H1 (cell line): ENCODE data around the gene P4HB. TPM values are rescaled to one million over a fixed set of nuclear protein-coding genes. Genes with fewer than 3 reads are reported as not detected.

Experiments
- CTCF ChIA-PET: fragments of 300-600 bp; sonication (Branson Sonifier 250); formaldehyde crosslinking; loops from one replicate; lab custom pipeline; 2021; ENCODE audit not compliant: partially characterized antibody; lab: Charles Lee
- POLR2A ChIA-PET: fragments of 300-600 bp; sonication (Branson Sonifier 250); formaldehyde crosslinking; loops from one replicate; lab custom pipeline; 2021; ENCODE audit warnings: inconsistent platforms; ENCODE audit not compliant: partially characterized antibody; lab: Charles Lee
- DNase-seq, 2 experiments: peaks; one replicate each; pipeline versions ENCODE4 v3.0.0 to v3.0.0-alpha.2; 2010 to 2022; ENCODE audit warnings: low spot score in 2 of 2, low read depth in 1 of 2, mixed read lengths in 1 of 2
- FAIRE-seq: peaks from 2 replicates; lab custom pipeline; 2011; peaks lifted over from hg19 to GRCh38; lab: Jason Lieb, UNC
- H2AFZ ChIP-seq: 2 replicates; pipeline ENCODE4 v1.8.1; 2012; ENCODE audit warnings: low read length, inconsistent platforms
- H2AK5ac ChIP-seq: 2 replicates; pipeline ENCODE4 v1.6.1; 2013; ENCODE audit warnings: low read depth, low read length
- H2BK120ac ChIP-seq: replicated peaks from 2 replicates; pipeline ENCODE3; 2013; ENCODE audit warnings: low read depth, low read length, inconsistent platforms
- H2BK12ac ChIP-seq: 2 replicates; pipeline ENCODE4 v1.6.1; 2013; ENCODE audit warnings: low read depth, low read length
- H2BK15ac ChIP-seq: 2 replicates; pipeline ENCODE4 v1.6.1; 2013; ENCODE audit warnings: low read length
- H2BK20ac ChIP-seq: 2 replicates; pipeline ENCODE4 v1.6.1; 2013; ENCODE audit warnings: low read length
- H2BK5ac ChIP-seq: 2 replicates; pipeline ENCODE4 v1.6.1; 2013; ENCODE audit warnings: low read depth, low read length
- H3K14ac ChIP-seq: 2 replicates; pipeline ENCODE4 v1.6.1; 2013; ENCODE audit warnings: inconsistent platforms; ENCODE audit not compliant: insufficient read length
- H3K18ac ChIP-seq: 2 replicates; pipeline ENCODE4 v1.6.1; 2013; ENCODE audit warnings: low read length; ENCODE audit errors: extremely low read depth
- H3K23ac ChIP-seq: 2 replicates; pipeline ENCODE4 v1.6.1; 2013; ENCODE audit warnings: inconsistent platforms; ENCODE audit not compliant: insufficient read length
- H3K23me2 ChIP-seq: 2 replicates; pipeline ENCODE4 v1.6.1; 2013; ENCODE audit warnings: low read depth, low read length
- H3K27ac ChIP-seq: 2 replicates; pipeline ENCODE4 v1.6.1; 2011; ENCODE audit warnings: low read depth, low read length, inconsistent platforms
- H3K27me3 ChIP-seq, 4 experiments: replicated peaks in 1 of 4; 1 replicate in 1 of 4; 2 replicates in 3 of 4; pipeline versions ENCODE4 v1.6.1 to v1.8.1; 2011 to 2013; ENCODE audit warnings: low read length in 3 of 4, mild to moderate bottlenecking in 3 of 4, inconsistent platforms in 2 of 4, mixed read lengths in 2 of 4, moderate library complexity in 1 of 4; ENCODE audit not compliant: control insufficient read depth in 3 of 4, insufficient read depth in 3 of 4; ENCODE audit errors: extremely low read depth in 1 of 4
- H3K36me3 ChIP-seq, 4 experiments: 2 replicates each; pipeline versions ENCODE4 v1.6.1 to v1.8.1; 2011 to 2013; ENCODE audit warnings: mild to moderate bottlenecking in 4 of 4, low read length in 3 of 4, moderate library complexity in 2 of 4, control low read depth in 1 of 4, inconsistent platforms in 1 of 4; ENCODE audit not compliant: insufficient read depth in 4 of 4, control insufficient read depth in 2 of 4
- H3K4ac ChIP-seq: replicated peaks from 2 replicates; pipeline ENCODE3; 2013; ENCODE audit warnings: low read length, low read depth, mixed read lengths, inconsistent platforms; ENCODE audit not compliant: insufficient read length
- H3K4me1 ChIP-seq, 4 experiments: replicated peaks in 1 of 4; 1 replicate in 1 of 4; 2 replicates in 3 of 4; pipeline versions ENCODE4 v1.6.1 to v1.8.1; 2011 to 2013; ENCODE audit warnings: low read length in 3 of 4, inconsistent platforms in 2 of 4, mixed read lengths in 1 of 4; ENCODE audit not compliant: insufficient read depth in 4 of 4, control insufficient read depth in 3 of 4
- H3K4me2 ChIP-seq, 2 experiments: 2 replicates each; pipeline versions ENCODE4 v1.6.1 to v1.8.1; 2011 to 2013; ENCODE audit warnings: low read depth in 2 of 2, low read length in 2 of 2, control low read depth in 1 of 2, inconsistent platforms in 1 of 2, mild to moderate bottlenecking in 1 of 2; ENCODE audit not compliant: insufficient read depth in 1 of 2
- H3K4me3 ChIP-seq, 4 experiments: fragments of 200-600, 300-600 bp in 1 of 4; sonication (generic), shearing (Covaris generic), sonication (Bioruptor Twin) in 1 of 4; 2 replicates each; pipeline versions ENCODE4 v1.5.1 to v1.8.1; 2011 to 2016; ENCODE audit warnings: low read length in 4 of 4, low read depth in 3 of 4, control low read depth in 2 of 4, inconsistent platforms in 2 of 4, mild to moderate bottlenecking in 2 of 4, mixed read lengths in 1 of 4, moderate library complexity in 1 of 4; ENCODE audit not compliant: insufficient read depth in 2 of 4; ENCODE audit errors: extremely low read depth in 1 of 4
- H3K56ac ChIP-seq: replicated peaks from 2 replicates; pipeline ENCODE3; 2013; ENCODE audit warnings: low read depth, mild to moderate bottlenecking, mixed read lengths, low read length, inconsistent platforms; ENCODE audit not compliant: insufficient read length
- H3K79me1 ChIP-seq: 2 replicates; pipeline ENCODE4 v1.6.1; 2013; ENCODE audit warnings: low read depth, low read length, control low read depth
- H3K79me2 ChIP-seq, 2 experiments: 2 replicates each; pipeline versions ENCODE4 v1.6.1 to v1.8.1; 2012 to 2013; ENCODE audit warnings: low read length in 2 of 2, mild to moderate bottlenecking in 2 of 2, inconsistent platforms in 1 of 2; ENCODE audit not compliant: insufficient read depth in 2 of 2, control insufficient read depth in 1 of 2
- H3K9ac ChIP-seq, 4 experiments: replicated peaks in 1 of 4; 1 replicate in 1 of 4; 2 replicates in 3 of 4; pipeline versions ENCODE4 v1.6.1 to v1.8.1; 2011 to 2013; ENCODE audit warnings: low read depth in 3 of 4, low read length in 3 of 4, control low read depth in 2 of 4, mild to moderate bottlenecking in 2 of 4, moderate library complexity in 2 of 4, inconsistent platforms in 1 of 4; ENCODE audit errors: extremely low read depth in 1 of 4
- H3K9me3 ChIP-seq, 2 experiments: 2 replicates each; pipeline versions ENCODE4 v1.6.1 to v1.8.1; 2012 to 2013; ENCODE audit warnings: mild to moderate bottlenecking in 2 of 2, moderate library complexity in 2 of 2, control low read depth in 1 of 2, inconsistent platforms in 1 of 2, low read depth in 1 of 2, low read length in 1 of 2, mixed read lengths in 1 of 2; ENCODE audit not compliant: insufficient read depth in 2 of 2
- H4K20me1 ChIP-seq, 2 experiments: replicated peaks in 1 of 2; 2 replicates each; pipeline versions ENCODE3 to v1.8.1; 2011 to 2013; ENCODE audit warnings: inconsistent platforms in 2 of 2, low read length in 2 of 2, mild to moderate bottlenecking in 1 of 2; ENCODE audit not compliant: insufficient read depth in 2 of 2, control insufficient read depth in 1 of 2
- H4K5ac ChIP-seq: 2 replicates; pipeline ENCODE4 v1.6.1; 2013; ENCODE audit warnings: low read length, low read depth, mixed read lengths, inconsistent platforms; ENCODE audit not compliant: insufficient read length
- H4K8ac ChIP-seq: 2 replicates; pipeline ENCODE4 v1.8.0; 2013; ENCODE audit warnings: mild to moderate bottlenecking, moderate library complexity, low read length, inconsistent platforms; ENCODE audit not compliant: insufficient read depth; ENCODE audit errors: extremely low read depth
- H4K91ac ChIP-seq: replicated peaks from 2 replicates; pipeline ENCODE3; 2013; ENCODE audit warnings: low read length, mixed read lengths, inconsistent platforms; ENCODE audit not compliant: insufficient read length
- EZH2 ChIP-seq: fragments of 200-600 bp; sonication (generic); IDR thresholded peaks from 2 replicates; pipeline ENCODE4 v1.7.1; 2012; ENCODE audit warnings: low read depth, mild to moderate bottlenecking, moderate library complexity, low read length, inconsistent platforms; ENCODE audit not compliant: severe bottlenecking
- HDAC6 ChIP-seq: IDR thresholded peaks from one replicate; pipeline ENCODE4 v1.7.1; 2012; ENCODE audit warnings: low read depth, mild to moderate bottlenecking, inconsistent platforms, low read length, moderate library complexity
- ZNF274 ChIP-seq: IDR thresholded peaks from 2 replicates; pipeline ENCODE4 v1.7.0; 2012; ENCODE audit warnings: low read length, borderline replicate concordance; ENCODE audit errors: extremely low read depth
- WGBS, 2 experiments: shearing (Covaris generic) in 1 of 2; methylation state at CpG; one replicate each; pipeline versions ENCODE4 v1.1.6 to v1.1.7; 2013 to 2015; ENCODE audit warnings: low lambda C conversion rate in 2 of 2, mixed read lengths in 2 of 2, inconsistent platforms in 1 of 2, low coverage in 1 of 2, missing lambda C conversion rate in 1 of 2; ENCODE audit not compliant: insufficient replicate concordance in 2 of 2, insufficient coverage in 1 of 2, insufficient read length in 1 of 2; ENCODE audit errors: extremely low coverage in 1 of 2, missing lambda C conversion rate in 1 of 2; 5-methylcytosine and 5-hydroxymethylcytosine counted together
- polyA plus RNA-seq, 7 experiments: library from polyadenylated mRNA; depleted of rRNA in 3 of 7; stranded (reverse) in 5 of 7; unstranded in 2 of 7; fragments of >200 nt in 5 of 7; fragments of 200-250 nt in 2 of 7; gene quantifications; 1 replicate in 5 of 7; 2 replicates in 1 of 7; 4 replicates in 1 of 7; pipeline versions ENCODE4 v1.2.1 to v1.2.3, GENCODE V29; 2011 to 2013; ENCODE audit warnings: missing spikeins in 2 of 7, mixed read lengths in 2 of 7
- total RNA-seq: library from RNA; stranded (reverse); fragmentation: NEBNext Ultra II Directional; extraction: Animal tissue kit (Norgen Biotek cat#: 25700); gene quantifications from 2 replicates; pipeline ENCODE4 v1.2.1, GENCODE V29; 2021

The P4HB gene
- total and polyA plus RNA-seq, 2 of the 8 experiments (the other 6 are each of a cell fraction or from before 2014, with no cell fraction given), result 41.4 to 379 TPM

DNA sequence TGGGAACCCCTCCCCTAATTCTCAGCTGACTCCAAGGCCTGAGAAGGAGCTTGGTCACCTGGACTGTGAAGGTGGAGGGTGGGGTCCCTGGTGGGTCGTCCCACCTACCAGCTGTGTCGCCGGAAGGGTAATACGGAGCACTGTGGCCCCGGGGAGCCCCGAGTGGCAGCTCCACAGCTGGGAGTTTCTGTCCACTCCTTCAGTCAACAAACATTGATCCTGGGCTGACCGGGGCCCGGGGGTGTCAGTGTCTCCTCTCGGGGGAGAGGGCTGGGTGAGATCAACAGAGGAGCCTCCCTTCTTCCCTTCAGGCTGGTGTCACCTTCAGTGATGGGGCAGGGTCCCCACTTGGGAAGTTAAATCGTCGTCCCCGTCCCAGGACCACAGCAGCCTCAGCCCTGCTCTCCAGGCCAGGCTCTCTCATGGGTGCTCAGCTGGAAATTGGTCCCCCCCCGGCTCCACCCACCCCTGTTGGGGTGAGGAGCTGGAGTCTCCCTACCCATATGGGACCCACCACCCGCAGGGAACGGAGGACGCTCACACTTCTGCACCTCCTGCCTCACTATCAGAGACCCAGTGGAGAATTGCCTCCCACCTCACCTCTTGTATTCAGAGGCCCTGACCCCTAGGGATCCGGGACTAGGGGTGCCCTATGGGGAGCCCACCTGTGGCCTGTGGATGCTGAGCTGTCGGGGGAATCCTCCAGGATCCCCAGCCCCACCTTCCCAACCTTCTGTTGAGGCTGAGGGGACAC, 54.5 kb downstream of the P4HB start:
- Histone ChIP-seq H3K23ac (no peak overlapping the region), H3K27me3 (peaks cover 38 to 61% (median 53%) of the 10 kb centered on the region in 4 experiments), H4K5ac (no peak overlapping the region), H3K4me1 (peaks cover 0 to 3% (median 0%) of the 10 kb centered on the region in 4 experiments; a peak in 3 of 7 replicates), H3K56ac (no peak overlapping the region), H3K9ac (no peak overlapping the region), H4K91ac (no peak overlapping the region), H3K4me2 (no peak overlapping the region), H3K4me3 (no peak overlapping the region), H3K4ac (no peak overlapping the region), H3K79me2 (no peaks in the 10 kb centered on the region), H3K36me3 (peaks cover 0 to 10% (median 0%) of the 10 kb centered on the region in 4 experiments; a peak in 1 of 8 replicates), H2AK5ac (no peak overlapping the region), H2BK15ac (no peak overlapping the region), H3K79me1 (no peaks in the 10 kb centered on the region), H4K8ac (peak overlapping the region; percentile 25; the same call in 1 of the 2 replicates), H3K14ac (no peak overlapping the region), H3K18ac (no peak overlapping the region), H2AFZ (no peak overlapping the region), H2BK5ac (no peak overlapping the region), H2BK20ac (no peak overlapping the region), H2BK120ac (no peak overlapping the region), H3K27ac (no peak overlapping the region), H3K9me3 (no peaks in the 10 kb centered on the region), H3K23me2 (peaks cover 5% of the 10 kb centered on the region; the same call in 1 of the 2 replicates), H2BK12ac (no peak overlapping the region), H4K20me1 (peaks cover 0 to 1% of the 10 kb centered on the region in 2 experiments)
- TF ChIP-seq ZNF274 (no peak), EZH2 (no peak), HDAC6 (no peak)
- FAIRE-seq (no peak), DNase-seq (no peak)
- ChIA-PET CTCF (interaction anchor here (0.7 to 4.5 kb wide), 16 partner anchors 9 to 190 kb away, joined by 3 to 19 read pairs (median 4); no protein-coding TSS in a partner anchor), POLR2A (interaction anchor here (0.7 to 2.7 kb wide), 15 partner anchors 9 to 599 kb away, joined by 3 to 6 read pairs (median 4); partner anchors contain the start of gene MCRIP1)
- 88% methylated on average over 18 of the region's 18 CpGs; no CpG with 5 or more reads in 1 of the 2 experiments for WGBS, 2 experiments
